Suppressor macrophage treated with lipopolysaccharide for 4 hours (primary cell): Measurements from ENCODE around the gene CCR6.
"Not testable (repeated sequence)": the region's sequence is repeated elsewhere in the genome, so short reads cannot be mapped to it uniquely, and the experiment has no call there.

ENCODE experiments used
- DNase-seq: peaks from one replicate; pipeline ENCODE4 v3.0.0-alpha.2; 2020

CCR6 gene

GRCh38 chr6:167122827-167123657 lies at the start of gene CCR6:
TSS of gene CCR6 (plus strand) at chr6:167123096. CDS start at chr6:167136135, 13,039 bp downstream.
- DNase-seq: no peak

DNA sequence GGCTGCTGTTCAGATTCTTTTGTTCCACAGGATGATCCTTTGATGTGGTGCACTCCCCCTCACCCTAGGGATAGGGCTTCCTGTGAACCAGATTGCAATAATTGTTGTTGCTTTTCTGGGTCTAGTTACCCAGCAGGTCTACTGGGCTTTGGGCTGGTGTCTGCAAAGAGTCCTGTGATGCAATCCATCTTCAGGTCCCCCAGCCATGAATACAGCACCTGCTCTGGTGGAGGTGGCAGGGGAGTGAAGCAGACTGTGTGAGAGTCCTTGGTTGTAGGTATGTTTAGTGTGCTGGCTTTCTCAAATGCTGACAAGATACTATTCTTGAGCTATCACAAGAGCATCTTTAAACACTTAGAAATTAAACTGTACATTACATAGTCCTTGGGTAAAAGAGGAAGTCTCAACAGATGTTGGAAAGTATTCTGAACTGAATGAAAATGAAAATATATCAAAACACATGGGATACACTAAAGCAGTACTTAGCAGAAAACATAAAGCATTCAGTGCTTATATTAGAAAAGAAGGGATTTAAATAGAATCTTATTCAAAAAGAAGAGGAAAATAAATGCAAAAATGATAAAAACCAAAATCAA lies 49.1 kb upstream of the CCR6 start:
- no peak for DNase-seq

GRCh38 chr6:167077241-167077932 lies 45.5 kb upstream of the CCR6 start:
- no peak for DNase-seq

DNA sequence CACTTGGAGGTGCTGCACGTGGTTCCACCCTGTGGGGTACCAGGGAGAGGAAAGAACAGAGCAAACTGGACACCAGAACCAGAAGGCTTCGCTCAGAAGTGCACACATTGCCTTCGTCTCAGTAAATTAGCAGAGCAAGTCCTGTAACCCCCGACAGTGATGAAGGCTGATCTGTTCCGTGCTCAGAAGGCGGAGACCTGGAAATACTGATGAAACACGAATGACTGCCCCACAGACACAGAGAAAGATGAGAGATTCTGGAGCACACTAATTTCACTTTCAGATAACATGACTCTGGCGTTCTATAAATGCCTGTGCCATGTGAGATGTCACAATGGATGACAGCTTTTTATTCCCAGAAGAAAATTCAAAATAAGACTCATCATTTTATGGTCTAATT lies 44.2 kb upstream of the CCR6 start:
- DNase-seq: peak; percentile 17

DNA sequence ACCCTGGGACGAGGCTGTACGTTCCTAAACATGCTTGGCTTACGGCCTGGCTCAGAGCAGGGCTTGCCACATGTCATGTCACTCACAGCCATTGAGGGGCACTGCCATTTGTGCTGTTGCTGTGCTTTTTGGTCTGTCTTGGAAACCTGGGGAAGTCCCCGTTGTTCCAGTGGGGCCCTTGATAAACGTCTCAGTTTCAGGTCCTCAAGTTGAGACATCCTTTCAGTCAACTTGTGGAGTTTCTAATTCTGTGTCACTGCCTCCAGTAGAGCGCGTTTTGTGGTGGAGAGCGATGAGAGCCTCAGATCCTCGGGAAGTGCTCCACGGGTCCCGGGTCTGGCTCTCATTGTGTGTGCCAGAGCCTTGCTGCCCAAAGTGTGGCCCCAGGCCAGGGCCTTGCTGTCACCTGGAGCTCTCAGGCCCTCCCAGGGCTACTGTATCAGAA lies 43.0 kb upstream of the CCR6 start:
- DNase-seq: peak; percentile 85

GRCh38 chr6:167087857-167088354 lies 35.0 kb upstream of the CCR6 start:
- DNase-seq: no peak

DNA sequence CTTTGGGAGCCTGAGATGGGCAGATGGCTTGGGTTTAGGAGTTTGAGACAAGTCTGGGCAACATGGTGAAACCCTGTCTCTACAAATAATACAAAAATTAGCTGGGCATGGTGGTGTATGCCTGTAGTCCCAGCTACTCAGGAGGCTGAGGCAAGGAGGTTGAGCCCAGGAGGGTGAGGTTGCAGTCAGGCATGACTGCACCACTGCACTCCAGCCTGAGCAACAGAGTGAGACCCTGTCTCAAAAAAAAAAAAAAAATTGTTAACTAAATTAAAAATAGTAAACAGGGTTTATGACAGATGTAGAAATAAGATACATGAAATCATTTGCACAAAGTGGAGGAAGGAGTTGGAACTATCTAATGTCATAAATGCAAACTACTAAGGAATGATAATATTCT lies 34.2 kb upstream of the CCR6 start:
- DNase-seq: not testable (repeated sequence)

- DNase-seq: no peak
Observed at GRCh38 chr6:167089243-167090142, 33.4 kb upstream of the CCR6 start.

DNA sequence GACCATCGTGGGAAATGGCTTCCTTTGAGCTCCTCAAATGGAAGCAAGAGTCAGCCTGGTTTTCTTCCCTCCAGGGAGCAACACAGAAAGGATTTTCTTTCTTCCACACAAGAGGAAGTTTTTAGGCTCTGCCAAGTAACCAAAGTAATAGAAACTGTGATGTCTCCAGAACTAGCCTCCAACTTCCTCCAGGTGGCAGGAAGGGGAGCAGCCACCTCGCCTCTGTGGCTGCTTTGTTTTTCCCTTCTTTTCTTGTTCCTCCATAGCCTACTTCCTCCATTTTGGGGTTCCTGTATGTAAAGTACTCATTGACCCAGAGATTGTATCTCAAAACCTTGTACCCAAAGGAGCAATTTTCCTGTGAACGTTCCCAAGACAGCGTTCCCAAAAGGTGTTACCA lies 32.7 kb upstream of the CCR6 start:
- DNase-seq: peak; percentile 34

- peak; percentile 83 for DNase-seq
Observed at GRCh38 chr6:167091026-167091804, 31.7 kb upstream of the CCR6 start.

- DNase-seq: no peak
Observed at GRCh38 chr6:167091805-167092107, 31.1 kb upstream of the CCR6 start.

DNA sequence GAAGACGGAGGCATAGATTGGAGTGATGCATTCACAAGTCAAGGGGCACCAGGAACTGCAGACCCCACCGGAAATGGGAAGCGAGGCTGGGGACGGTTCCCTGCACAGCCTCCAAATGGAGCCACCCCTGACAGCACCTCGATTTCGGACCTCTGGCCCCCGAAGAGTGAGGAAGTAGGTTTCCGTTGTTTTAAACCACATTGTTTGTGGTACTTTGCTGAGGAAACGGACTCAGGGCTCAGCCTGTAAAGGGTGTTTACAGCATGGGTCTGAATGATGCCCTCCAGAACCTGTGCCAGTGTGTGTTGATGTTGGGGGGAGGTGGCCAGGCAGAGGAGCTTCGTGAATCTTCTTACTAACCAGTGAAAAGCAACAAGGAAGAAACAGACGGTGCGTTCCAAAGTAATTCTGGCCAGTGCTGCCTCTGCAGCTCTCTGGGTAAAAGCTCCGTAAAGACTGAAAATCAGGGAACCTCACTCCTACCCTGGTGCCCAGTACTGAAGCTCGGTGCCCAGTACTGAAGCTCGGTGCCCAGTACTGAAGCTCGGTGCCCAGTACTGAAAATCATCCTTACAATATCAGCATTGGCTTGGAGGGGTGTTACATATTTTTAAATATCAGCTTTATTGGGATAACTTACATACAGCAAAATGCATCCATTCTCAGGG lies 30.1 kb upstream of the CCR6 start:
- no peak for DNase-seq

- no peak for DNase-seq
Observed at GRCh38 chr6:167093406-167093921, 29.4 kb upstream of the CCR6 start.

- peak; percentile 64 for DNase-seq
Observed at GRCh38 chr6:167093922-167094432, 28.9 kb upstream of the CCR6 start.

DNA sequence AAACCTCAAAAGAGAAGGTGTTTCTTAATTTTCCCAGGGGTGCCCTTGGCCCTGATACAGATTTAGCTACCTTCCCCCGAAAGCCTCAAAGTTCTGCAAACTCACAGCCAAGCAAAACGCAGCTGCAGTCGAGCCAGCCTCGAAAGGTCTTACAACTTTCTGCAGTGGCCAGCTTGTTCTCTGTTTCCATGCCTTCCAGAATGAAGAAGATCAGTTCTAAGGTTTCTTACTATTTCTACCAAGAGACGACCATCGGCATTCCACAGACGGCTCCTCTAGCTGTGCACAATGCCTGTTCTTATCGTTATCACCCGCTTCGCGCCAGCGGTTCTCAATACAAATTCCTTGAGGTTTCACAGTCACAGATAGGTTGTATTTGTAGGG lies 28.5 kb upstream of the CCR6 start:
- DNase-seq: no peak

DNA sequence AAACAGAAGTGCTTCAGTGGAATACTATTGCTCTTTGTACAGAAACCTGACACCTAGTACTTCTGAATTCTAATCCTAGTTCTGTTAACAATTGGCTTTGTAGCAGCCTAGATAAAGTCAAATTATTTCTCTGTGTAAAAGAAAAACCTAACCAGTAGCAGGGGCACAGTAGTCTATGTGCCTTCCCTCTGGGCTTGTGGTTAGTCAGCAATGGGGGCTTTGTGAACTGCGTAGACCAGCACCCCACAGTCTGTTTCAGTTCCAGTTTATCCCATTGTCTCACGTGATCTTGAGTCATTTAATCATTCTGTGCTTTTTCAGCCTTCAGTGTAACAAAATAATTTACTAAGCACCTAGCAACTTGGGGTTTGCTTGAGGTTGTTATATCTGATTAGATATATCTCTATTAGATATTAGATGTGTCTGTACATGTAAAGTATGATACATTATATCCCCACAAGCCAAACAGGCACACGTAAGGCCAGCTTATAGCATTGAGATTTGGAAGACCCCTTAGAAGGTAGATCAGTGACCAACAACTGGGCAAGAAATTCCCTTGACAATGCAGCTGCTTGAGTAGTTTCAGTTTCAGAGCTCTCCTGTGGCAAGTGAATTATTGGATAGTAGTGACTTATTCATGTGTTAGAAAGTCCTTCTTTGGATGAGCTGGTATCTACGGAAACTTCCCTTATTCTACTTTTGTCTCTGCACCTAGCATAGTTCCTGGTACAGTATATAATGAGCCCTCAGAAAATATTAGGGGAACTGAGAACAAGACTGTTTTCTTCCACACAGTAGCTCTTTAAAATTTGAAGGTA lies 27.9 kb upstream of the CCR6 start:
- DNase-seq: peak; percentile 82

GRCh38 chr6:167095888-167096287 lies 27.0 kb upstream of the CCR6 start:
- DNase-seq: no peak

DNA sequence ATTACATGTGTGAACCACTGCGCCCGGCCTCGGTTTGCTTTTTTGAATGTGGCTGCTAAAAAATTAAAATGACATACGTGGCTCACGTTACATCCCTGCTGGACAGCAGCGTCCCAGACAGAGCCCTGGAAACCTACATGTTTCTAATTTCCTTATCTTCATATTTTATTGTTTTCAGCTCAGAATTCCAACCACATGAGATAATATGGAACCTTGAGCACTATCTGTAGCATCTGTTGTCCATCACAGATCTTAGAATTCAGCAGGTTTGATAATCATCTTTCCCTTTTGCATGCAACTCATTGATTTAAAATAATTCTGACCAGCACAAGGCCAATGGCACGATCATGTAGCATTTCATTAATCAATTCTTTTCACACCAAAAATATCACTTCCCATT lies 25.9 kb upstream of the CCR6 start:
- no peak for DNase-seq

DNA sequence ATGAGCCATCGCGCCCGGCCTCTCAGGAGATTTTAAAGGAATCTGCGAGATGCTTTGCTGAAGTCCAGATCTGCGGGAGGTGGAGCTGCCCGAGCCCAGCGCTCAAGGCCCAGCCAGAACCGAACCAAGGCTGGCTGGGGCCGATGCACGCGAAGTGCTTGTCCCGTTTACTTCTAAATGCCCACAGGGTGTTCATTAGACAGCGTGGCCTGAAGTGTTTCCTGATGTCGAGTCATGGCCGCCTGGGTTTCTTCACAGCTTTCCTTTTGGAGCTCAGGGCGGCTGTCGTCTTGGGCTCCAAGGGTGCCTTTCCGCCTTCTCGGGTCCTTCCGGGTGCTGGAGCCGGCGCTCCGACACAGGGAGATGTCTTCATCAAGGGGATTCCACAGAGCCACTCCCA lies 25.1 kb upstream of the CCR6 start:
- DNase-seq: no peak

DNA sequence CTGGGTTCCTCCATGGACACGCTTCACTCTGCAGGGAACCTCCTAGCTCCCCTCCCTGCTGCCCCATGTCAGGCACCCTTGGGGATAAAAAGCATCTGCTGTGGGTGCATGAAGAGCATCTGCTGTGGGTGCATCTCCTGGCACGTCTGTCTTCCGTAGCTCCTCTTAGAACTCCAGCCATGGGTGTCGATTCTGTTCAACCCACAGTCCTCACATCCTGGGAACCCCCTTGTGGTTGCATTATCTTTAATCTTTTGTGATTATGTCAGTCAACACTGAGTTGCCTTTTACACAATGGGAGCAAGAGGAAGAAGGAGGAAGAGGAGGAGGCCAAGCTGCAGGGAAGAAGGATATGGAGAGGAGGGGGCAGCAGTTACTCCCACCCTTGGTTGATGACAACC lies 24.1 kb upstream of the CCR6 start:
- peak; percentile 44 for DNase-seq
